Neural cell (in vitro differentiated cells): ENCODE results near the gene ANO4. TPM values are rescaled to one million over a fixed set of nuclear protein-coding genes. Genes with fewer than 3 reads are reported as not detected.

Source experiments
- H2AFZ ChIP-seq: fragments of 200-600, 300-800 bp; sonication (generic), shearing (Covaris generic); 2 replicates; pipeline ENCODE4 v1.6.0; 2014; ENCODE audit warnings: low read depth, mild to moderate bottlenecking, antibody characterized with exemption, low read length, moderate library complexity
- H3F3A ChIP-seq: fragments of 200-600 bp; shearing (Covaris generic); 2 replicates; pipeline ENCODE4 v1.6.1; 2016; ENCODE audit warnings: mild to moderate bottlenecking, moderate library complexity, mixed read lengths, antibody characterized with exemption, low read length; ENCODE audit not compliant: insufficient read depth, poor library complexity, severe bottlenecking
- H3K27ac ChIP-seq: fragments of 200-600, 300-800 bp; sonication (generic), shearing (Covaris generic); 2 replicates; pipeline ENCODE4 v1.5.1; 2014; ENCODE audit warnings: mild to moderate bottlenecking, low read length, moderate library complexity
- H3K27me3 ChIP-seq: fragments of 300-800, 200-600 bp; sonication (generic), shearing (Covaris generic); 2 replicates; pipeline ENCODE4 v1.6.0; 2014; ENCODE audit warnings: mild to moderate bottlenecking, low read depth, low read length, moderate library complexity; ENCODE audit not compliant: insufficient read depth
- H3K36me3 ChIP-seq: fragments of 300-800, 200-600 bp; sonication (generic), shearing (Covaris generic); 2 replicates; pipeline ENCODE4 v1.5.1; 2014; ENCODE audit warnings: mild to moderate bottlenecking, antibody characterized with exemption, low read length, moderate library complexity; ENCODE audit not compliant: insufficient read depth
- H3K4me2 ChIP-seq: fragments of 300-800, 200-600 bp; sonication (generic), shearing (Covaris generic); 2 replicates; pipeline ENCODE4 v1.6.0; 2014; ENCODE audit warnings: mild to moderate bottlenecking, low read length
- H3K4me3 ChIP-seq: fragments of 300-800, 200-600 bp; sonication (generic), shearing (Covaris generic); 2 replicates; pipeline ENCODE4 v1.5.1; 2014; ENCODE audit warnings: mild to moderate bottlenecking, low read length, moderate library complexity
- H3K79me2 ChIP-seq: fragments of 200-600 bp; shearing (Covaris generic); replicated peaks from 2 replicates; pipeline ENCODE4 v1.6.0; 2014; ENCODE audit warnings: mild to moderate bottlenecking, low read length, moderate library complexity; ENCODE audit not compliant: insufficient read depth
- H3K9ac ChIP-seq: fragments of 300-800, 200-600 bp; sonication (generic), shearing (Covaris generic); 2 replicates; pipeline ENCODE4 v1.6.1; 2016; ENCODE audit warnings: mild to moderate bottlenecking, low read length, mixed read lengths
- H3K9me2 ChIP-seq: fragments of 200-600 bp; shearing (Covaris generic); 2 replicates; pipeline ENCODE4 v1.6.1; 2016; ENCODE audit warnings: mild to moderate bottlenecking, low read length, mixed read lengths; ENCODE audit not compliant: insufficient read depth
- H3K9me3 ChIP-seq: fragments of 200-600, 300-800 bp; sonication (generic), shearing (Covaris generic); 2 replicates; pipeline ENCODE4 v1.6.1; 2016; ENCODE audit warnings: mild to moderate bottlenecking, mixed run types, low read length, moderate library complexity, mixed read lengths
- H4K20me1 ChIP-seq: fragments of 200-600 bp; shearing (Covaris generic); 2 replicates; pipeline ENCODE4 v1.6.1; 2016; ENCODE audit warnings: mild to moderate bottlenecking, mixed run types; ENCODE audit not compliant: insufficient read depth
- EP300 ChIP-seq: fragments of 450-650 bp; conservative IDR thresholded peaks from 2 replicates; pipeline ENCODE4 v1.6.1; 2014; ENCODE audit warnings: antibody characterized with exemption, mild to moderate bottlenecking, moderate library complexity; ENCODE audit not compliant: poor library complexity, severe bottlenecking
- EZH2 ChIP-seq: fragments of 200-600, 300-800 bp; shearing (Covaris generic), sonication (generic); IDR thresholded peaks from 2 replicates; pipeline ENCODE4 v1.6.1; 2014; ENCODE audit warnings: antibody characterized with exemption, low read length, borderline replicate concordance, mild to moderate bottlenecking; ENCODE audit not compliant: insufficient read depth, poor library complexity, severe bottlenecking
- MXI1 ChIP-seq: fragments of 450-650 bp; conservative IDR thresholded peaks from 2 replicates; pipeline ENCODE4 v1.6.1; 2014; ENCODE audit warnings: antibody characterized with exemption, mild to moderate bottlenecking; ENCODE audit not compliant: poor library complexity, severe bottlenecking
- RAD21 ChIP-seq: fragments of 450-650 bp; conservative IDR thresholded peaks from 2 replicates; pipeline ENCODE4 v1.6.1; 2014; ENCODE audit warnings: antibody characterized with exemption, mild to moderate bottlenecking, moderate library complexity
- SMC3 ChIP-seq: fragments of 450-650 bp; conservative IDR thresholded peaks from 2 replicates; pipeline ENCODE4 v1.6.1; 2014; ENCODE audit warnings: antibody characterized with exemption, mild to moderate bottlenecking, moderate library complexity; ENCODE audit not compliant: poor library complexity
- TAF1 ChIP-seq: IDR thresholded peaks from 2 replicates; pipeline ENCODE4 v1.6.1; 2012; ENCODE audit warnings: low read depth
- polyA plus RNA-seq: library from polyadenylated mRNA; depleted of rRNA; stranded (reverse); fragments of >200 nt; gene quantifications from 2 replicates; pipeline ENCODE4 v1.2.3, GENCODE V29; 2014
- TF ChIP-seq, protein P1 (sequence below): IDR thresholded peaks from 2 replicates; pipeline ENCODE4 v1.6.1; 2012; ENCODE audit warnings: borderline replicate concordance
- TF ChIP-seq, protein P2 (sequence below): fragments of 450-650 bp; IDR thresholded peaks from 2 replicates; pipeline ENCODE4 v1.5.1; 2014; ENCODE audit warnings: antibody characterized with exemption, mild to moderate bottlenecking, moderate library complexity; ENCODE audit not compliant: poor library complexity, severe bottlenecking

ANO4 gene
- polyA plus RNA-seq, 1 donor from 2014 or later, result 11.1 TPM

GRCh38 chr12:100857971-100858370 lies 63.4 kb downstream of the ANO4 start:
- H3K36me3 ChIP-seq, result no peaks in the 10 kb centered on the region
- H2AFZ ChIP-seq, result no peak overlapping the region
- no peaks in the 10 kb centered on the region for H3K9me3 ChIP-seq
- no peaks in the 10 kb centered on the region for H3F3A ChIP-seq
- no peak overlapping the region for H3K4me2 ChIP-seq
- H3K27me3 ChIP-seq, result no peaks in the 10 kb centered on the region
- H3K9me2 ChIP-seq, result no peaks in the 10 kb centered on the region
- H3K79me2 ChIP-seq, result no peaks in the 10 kb centered on the region
- no peak overlapping the region for H3K9ac ChIP-seq
- no peak overlapping the region for H3K4me3 ChIP-seq
- no peaks in the 10 kb centered on the region for H4K20me1 ChIP-seq
- no peak overlapping the region for H3K27ac ChIP-seq
- TF ChIP-seq RAD21 (no peak), MXI1 (no peak), EZH2 (no peak), TAF1 (no peak)
- TF ChIP-seq, protein P1, sequence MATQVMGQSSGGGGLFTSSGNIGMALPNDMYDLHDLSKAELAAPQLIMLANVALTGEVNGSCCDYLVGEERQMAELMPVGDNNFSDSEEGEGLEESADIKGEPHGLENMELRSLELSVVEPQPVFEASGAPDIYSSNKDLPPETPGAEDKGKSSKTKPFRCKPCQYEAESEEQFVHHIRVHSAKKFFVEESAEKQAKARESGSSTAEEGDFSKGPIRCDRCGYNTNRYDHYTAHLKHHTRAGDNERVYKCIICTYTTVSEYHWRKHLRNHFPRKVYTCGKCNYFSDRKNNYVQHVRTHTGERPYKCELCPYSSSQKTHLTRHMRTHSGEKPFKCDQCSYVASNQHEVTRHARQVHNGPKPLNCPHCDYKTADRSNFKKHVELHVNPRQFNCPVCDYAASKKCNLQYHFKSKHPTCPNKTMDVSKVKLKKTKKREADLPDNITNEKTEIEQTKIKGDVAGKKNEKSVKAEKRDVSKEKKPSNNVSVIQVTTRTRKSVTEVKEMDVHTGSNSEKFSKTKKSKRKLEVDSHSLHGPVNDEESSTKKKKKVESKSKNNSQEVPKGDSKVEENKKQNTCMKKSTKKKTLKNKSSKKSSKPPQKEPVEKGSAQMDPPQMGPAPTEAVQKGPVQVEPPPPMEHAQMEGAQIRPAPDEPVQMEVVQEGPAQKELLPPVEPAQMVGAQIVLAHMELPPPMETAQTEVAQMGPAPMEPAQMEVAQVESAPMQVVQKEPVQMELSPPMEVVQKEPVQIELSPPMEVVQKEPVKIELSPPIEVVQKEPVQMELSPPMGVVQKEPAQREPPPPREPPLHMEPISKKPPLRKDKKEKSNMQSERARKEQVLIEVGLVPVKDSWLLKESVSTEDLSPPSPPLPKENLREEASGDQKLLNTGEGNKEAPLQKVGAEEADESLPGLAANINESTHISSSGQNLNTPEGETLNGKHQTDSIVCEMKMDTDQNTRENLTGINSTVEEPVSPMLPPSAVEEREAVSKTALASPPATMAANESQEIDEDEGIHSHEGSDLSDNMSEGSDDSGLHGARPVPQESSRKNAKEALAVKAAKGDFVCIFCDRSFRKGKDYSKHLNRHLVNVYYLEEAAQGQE, result no peak
- TF ChIP-seq, protein P2, sequence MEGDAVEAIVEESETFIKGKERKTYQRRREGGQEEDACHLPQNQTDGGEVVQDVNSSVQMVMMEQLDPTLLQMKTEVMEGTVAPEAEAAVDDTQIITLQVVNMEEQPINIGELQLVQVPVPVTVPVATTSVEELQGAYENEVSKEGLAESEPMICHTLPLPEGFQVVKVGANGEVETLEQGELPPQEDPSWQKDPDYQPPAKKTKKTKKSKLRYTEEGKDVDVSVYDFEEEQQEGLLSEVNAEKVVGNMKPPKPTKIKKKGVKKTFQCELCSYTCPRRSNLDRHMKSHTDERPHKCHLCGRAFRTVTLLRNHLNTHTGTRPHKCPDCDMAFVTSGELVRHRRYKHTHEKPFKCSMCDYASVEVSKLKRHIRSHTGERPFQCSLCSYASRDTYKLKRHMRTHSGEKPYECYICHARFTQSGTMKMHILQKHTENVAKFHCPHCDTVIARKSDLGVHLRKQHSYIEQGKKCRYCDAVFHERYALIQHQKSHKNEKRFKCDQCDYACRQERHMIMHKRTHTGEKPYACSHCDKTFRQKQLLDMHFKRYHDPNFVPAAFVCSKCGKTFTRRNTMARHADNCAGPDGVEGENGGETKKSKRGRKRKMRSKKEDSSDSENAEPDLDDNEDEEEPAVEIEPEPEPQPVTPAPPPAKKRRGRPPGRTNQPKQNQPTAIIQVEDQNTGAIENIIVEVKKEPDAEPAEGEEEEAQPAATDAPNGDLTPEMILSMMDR, result no peak

- no peaks in the 10 kb centered on the region for H3F3A ChIP-seq
- H3K4me3 ChIP-seq, result no peak overlapping the region
- H2AFZ ChIP-seq, result no peak overlapping the region
- H3K4me2 ChIP-seq, result no peak overlapping the region
- no peaks in the 10 kb centered on the region for H3K9me2 ChIP-seq
- no peaks in the 10 kb centered on the region for H3K9me3 ChIP-seq
- H4K20me1 ChIP-seq, result no peaks in the 10 kb centered on the region
- no peaks in the 10 kb centered on the region for H3K27me3 ChIP-seq
- TF ChIP-seq SMC3 (no peak), EP300 (no peak)
- TF ChIP-seq, protein P1, result peak; percentile 14
- H3K9ac ChIP-seq, result no peak overlapping the region
- no peaks in the 10 kb centered on the region for H3K36me3 ChIP-seq
- no peaks in the 10 kb centered on the region for H3K79me2 ChIP-seq
- no peak overlapping the region for H3K27ac ChIP-seq
Observed at GRCh38 chr12:100858656-100859055, 64.1 kb downstream of the ANO4 start.
